Mucosa of stomach (tissue), 1 donor: ENCODE data around the gene OR2T1.
"Not testable (repeated sequence)": the region's sequence is repeated elsewhere in the genome, so short reads cannot be mapped to it uniquely, and the experiment has no call there.

Experiments
- H3K27me3 ChIP-seq: one replicate; pipeline ENCODE4 v1.7.0; 2013; ENCODE audit warnings: mild to moderate bottlenecking, low read length; ENCODE audit not compliant: control insufficient read depth, insufficient read depth
- H3K36me3 ChIP-seq: one replicate; pipeline ENCODE4 v1.7.0; 2013; ENCODE audit warnings: low read length; ENCODE audit not compliant: control insufficient read depth, insufficient read depth
- H3K4me1 ChIP-seq: one replicate; pipeline ENCODE4 v1.7.0; 2013; ENCODE audit warnings: mild to moderate bottlenecking, low read length; ENCODE audit not compliant: control insufficient read depth, insufficient read depth
- H3K4me3 ChIP-seq: one replicate; pipeline ENCODE4 v1.7.0; 2013; ENCODE audit warnings: low read length
- H3K9ac ChIP-seq: one replicate; pipeline ENCODE4 v1.7.0; 2013; ENCODE audit warnings: mild to moderate bottlenecking, low read length, moderate library complexity
- H3K9me3 ChIP-seq: one replicate; pipeline ENCODE4 v1.7.0; 2013; ENCODE audit warnings: mild to moderate bottlenecking, low read length, moderate library complexity; ENCODE audit not compliant: control insufficient read depth
- donor health status: Pancreatic carcinoma.

The OR2T1 gene

GRCh38 chr1:248406721-248407692, 4.2 kb downstream of the OR2T1 start:
- no peaks in the 10 kb centered on the region for H3K36me3 ChIP-seq
- H3K27me3 ChIP-seq, result no peaks in the 10 kb centered on the region
- no peaks in the 10 kb centered on the region for H3K9me3 ChIP-seq
- H3K9ac ChIP-seq, result no peak overlapping the region
- H3K4me3 ChIP-seq, result no peak overlapping the region
- no peaks in the 10 kb centered on the region for H3K4me1 ChIP-seq

- Histone ChIP-seq H3K9ac (no peak overlapping the region), H3K4me3 (no peak overlapping the region), H3K4me1 (no peaks in the 10 kb centered on the region), H3K27me3 (no peaks in the 10 kb centered on the region), H3K36me3 (no peaks in the 10 kb centered on the region), H3K9me3 (no peaks in the 10 kb centered on the region)
These were observed 13.4 kb downstream of the OR2T1 start for GRCh38 chr1:248416226-248416625.

GRCh38 chr1:248417854-248418253, 15.0 kb downstream of the OR2T1 start:
- Histone ChIP-seq H3K36me3 (no peaks in the 10 kb centered on the region), H3K4me1 (no peaks in the 10 kb centered on the region), H3K9ac (no peak overlapping the region), H3K27me3 (no peaks in the 10 kb centered on the region), H3K9me3 (no peaks in the 10 kb centered on the region), H3K4me3 (no peak overlapping the region)

- H3K27me3 ChIP-seq, result no peaks in the 10 kb centered on the region
- no peak overlapping the region for H3K4me3 ChIP-seq
- H3K36me3 ChIP-seq, result no peaks in the 10 kb centered on the region
- H3K4me1 ChIP-seq, result no peaks in the 10 kb centered on the region
- H3K9me3 ChIP-seq, result no peaks in the 10 kb centered on the region
- no peak overlapping the region for H3K9ac ChIP-seq
These were observed 18.5 kb downstream of the OR2T1 start for GRCh38 chr1:248421384-248421783.

GRCh38 chr1:248427526-248428191, 24.8 kb downstream of the OR2T1 start:
- H3K27me3 ChIP-seq, H3K9me3 ChIP-seq, H3K36me3 ChIP-seq, H3K4me3 ChIP-seq, H3K9ac ChIP-seq, H3K4me1 ChIP-seq: not testable (repeated sequence)

- H3K4me1 ChIP-seq, H3K9me3 ChIP-seq, H3K27me3 ChIP-seq, H3K36me3 ChIP-seq, H3K4me3 ChIP-seq, H3K9ac ChIP-seq: not testable (repeated sequence)
These were observed 25.3 kb downstream of the OR2T1 start for GRCh38 chr1:248428192-248428533.

GRCh38 chr1:248431683-248432082, 28.8 kb downstream of the OR2T1 start:
- H3K9me3 ChIP-seq, H3K4me3 ChIP-seq, H3K27me3 ChIP-seq, H3K36me3 ChIP-seq, H3K4me1 ChIP-seq, H3K9ac ChIP-seq: not testable (repeated sequence)

- not testable (repeated sequence) for H3K36me3 ChIP-seq, H3K4me1 ChIP-seq, H3K9me3 ChIP-seq, H3K27me3 ChIP-seq, H3K9ac ChIP-seq, H3K4me3 ChIP-seq
These were observed 29.4 kb downstream of the OR2T1 start for GRCh38 chr1:248432201-248432600.

GRCh38 chr1:248433811-248434415, 31.1 kb downstream of the OR2T1 start:
- not testable (repeated sequence) for H3K4me1 ChIP-seq, H3K9me3 ChIP-seq, H3K4me3 ChIP-seq, H3K9ac ChIP-seq, H3K27me3 ChIP-seq, H3K36me3 ChIP-seq

GRCh38 chr1:248434913-248435312, 32.1 kb downstream of the OR2T1 start:
- not testable (repeated sequence) for H3K9me3 ChIP-seq, H3K4me1 ChIP-seq, H3K4me3 ChIP-seq, H3K27me3 ChIP-seq, H3K9ac ChIP-seq, H3K36me3 ChIP-seq

- not testable (repeated sequence) for H3K4me3 ChIP-seq, H3K9me3 ChIP-seq, H3K36me3 ChIP-seq
These were observed 33.5 kb downstream of the OR2T1 start for GRCh38 chr1:248436303-248436702.

GRCh38 chr1:248438668-248439067, 35.8 kb downstream of the OR2T1 start:
- not testable (repeated sequence) for H3K36me3 ChIP-seq, H3K27me3 ChIP-seq, H3K4me1 ChIP-seq, H3K9me3 ChIP-seq, H3K9ac ChIP-seq, H3K4me3 ChIP-seq

More at GRCh38 chr1:248436303-248436702, 33.5 kb downstream of the OR2T1 start:
- not testable (repeated sequence) for H3K9ac ChIP-seq, H3K4me1 ChIP-seq, H3K27me3 ChIP-seq
